ENCODE data around the gene AP3S2. TPM values are rescaled to one million over a fixed set of nuclear protein-coding genes. Genes with fewer than 3 reads are reported as not detected.

The AP3S2 gene
- total and polyA plus RNA-seq, 2 of the 8 experiments (the other 6 are each of a cell fraction or from before 2014, with no cell fraction given), result 19.2 to 45.4 TPM

DNA sequence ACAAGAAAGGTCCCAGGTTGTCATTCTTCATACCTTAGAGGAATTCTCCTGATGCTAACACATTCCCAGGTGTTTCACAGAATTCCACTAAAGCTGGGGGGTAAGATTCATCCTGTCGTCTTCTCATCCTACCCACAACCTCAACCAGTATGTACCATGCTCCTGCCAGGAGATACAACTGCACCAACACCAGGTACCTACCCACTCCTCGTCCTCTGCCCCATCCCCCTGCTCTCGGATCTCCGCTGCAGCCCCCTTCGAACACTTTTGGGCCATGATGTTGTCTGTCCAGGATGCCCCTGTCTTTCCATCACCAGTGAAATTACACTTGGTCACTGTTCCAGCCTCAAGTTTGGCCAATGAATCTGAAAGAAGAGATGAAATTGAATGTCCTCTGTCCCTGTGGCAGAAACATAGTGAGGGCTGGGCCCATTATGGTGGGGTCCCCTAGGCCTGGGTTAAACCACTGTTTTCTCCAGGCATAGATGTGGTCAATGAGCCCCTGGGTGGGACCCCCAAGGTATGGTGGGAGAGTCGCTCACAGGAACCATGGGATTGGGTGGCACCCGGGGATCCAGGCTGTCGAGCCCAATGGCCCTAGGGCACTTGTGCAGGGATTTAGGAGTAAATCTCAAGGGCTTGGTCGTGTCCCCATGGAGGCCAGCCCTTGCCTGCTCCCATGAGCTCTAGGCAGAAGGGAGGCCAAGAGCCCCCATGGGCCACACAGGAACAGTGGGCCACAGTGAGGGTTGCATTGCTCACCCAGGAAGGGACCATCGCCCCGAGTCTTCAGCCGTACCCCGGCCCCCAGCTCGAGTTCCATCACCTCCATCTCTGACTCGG, 9.4 kb upstream of the AP3S2 start:
- TF ChIP-seq RBBP5 (IDR thresholded peaks at IDR 0.05; ENCODE audit: borderline replicate concordance, low read depth, low read length), result no peak
- TF ChIP-seq TAF7 (optimal IDR thresholded peaks at IDR 0.05; ENCODE audit: borderline replicate concordance, low read depth, low read length), result no peak
- TF ChIP-seq CREB1 (IDR thresholded peaks at IDR 0.05), result no peak
- TF ChIP-seq KDM4A (IDR thresholded peaks at IDR 0.05; ENCODE audit: low read depth, low read length, severe bottlenecking), result no peak
- TF ChIP-seq SRF (IDR thresholded peaks at IDR 0.05; ENCODE audit: low read depth, low read length), result no peak
- TF ChIP-seq SP2 (IDR thresholded peaks at IDR 0.05; ENCODE audit: low read length), result no peak
- TF ChIP-seq GTF2F1 (IDR thresholded peaks at IDR 0.05; ENCODE audit: borderline replicate concordance, low read depth, low read length), result no peak
- no peak for TF ChIP-seq USF2 (IDR thresholded peaks at IDR 0.05; ENCODE audit: low read length)
- TF ChIP-seq BCL11A (IDR thresholded peaks at IDR 0.05; ENCODE audit: low read depth in 2 of 2, low read length in 2 of 2), result no peak
- no peak for TF ChIP-seq POLR2AphosphoS5 (IDR thresholded peaks at IDR 0.05; ENCODE audit: low read depth, low read length)
- TF ChIP-seq FOSL1 (IDR thresholded peaks at IDR 0.05; ENCODE audit: insufficient read depth, low read depth, low read length), result no peak
- Histone ChIP-seq H3K79me1 (ENCODE audit: low read depth, low read length) (no peaks in the 10 kb centered on the region), H3K14ac (ENCODE audit: insufficient read length) (no peak overlapping the region), H4K8ac (ENCODE audit: extremely low read depth, insufficient read depth, low read length) (no peak overlapping the region), H3K9me3 (ENCODE audit: insufficient read depth in 2 of 2, low read depth in 1 of 2, low read length in 1 of 2) (no peaks in the 10 kb centered on the region), H2BK5ac (ENCODE audit: low read depth, low read length) (no peak overlapping the region), H3K79me2 (ENCODE audit: control insufficient read depth in 1 of 2, insufficient read depth in 2 of 2, low read length in 2 of 2) (no peaks in the 10 kb centered on the region), H4K91ac (replicated peaks; ENCODE audit: insufficient read length, low read length) (no peak overlapping the region), H3K36me3 (ENCODE audit: control insufficient read depth in 2 of 4, insufficient read depth in 4 of 4, low read length in 3 of 4) (no peaks in the 10 kb centered on the region), H4K5ac (ENCODE audit: insufficient read length, low read depth, low read length) (no peak overlapping the region), H4K20me1 (replicated peaks in 1 of 2; ENCODE audit: control insufficient read depth in 1 of 2, insufficient read depth in 2 of 2, low read length in 2 of 2) (no peaks in the 10 kb centered on the region), H3K23ac (ENCODE audit: insufficient read length) (no peak overlapping the region), H3K27ac (ENCODE audit: low read depth, low read length) (no peak overlapping the region), H3K4me3 (ENCODE audit: extremely low read depth in 1 of 4, insufficient read depth in 2 of 4, low read depth in 3 of 4, low read length in 4 of 4) (no peak overlapping the region), H3K4me1 (replicated peaks in 1 of 4; ENCODE audit: control insufficient read depth in 3 of 4, insufficient read depth in 4 of 4, low read length in 3 of 4) (no peaks in the 10 kb centered on the region), H3K4ac (replicated peaks; ENCODE audit: insufficient read length, low read depth, low read length) (no peak overlapping the region), H2BK12ac (ENCODE audit: low read depth, low read length) (no peak overlapping the region), H2BK120ac (replicated peaks; ENCODE audit: low read depth, low read length) (no peak overlapping the region), H2BK20ac (ENCODE audit: low read length) (no peak overlapping the region), H2BK15ac (ENCODE audit: low read length) (no peak overlapping the region), H3K18ac (ENCODE audit: extremely low read depth, low read length) (no peak overlapping the region), H3K4me2 (ENCODE audit: insufficient read depth in 1 of 2, low read depth in 2 of 2, low read length in 2 of 2) (no peak overlapping the region), H2AFZ (ENCODE audit: low read length) (no peak overlapping the region), H3K27me3 (replicated peaks in 1 of 4; ENCODE audit: control insufficient read depth in 3 of 4, extremely low read depth in 1 of 4, insufficient read depth in 3 of 4, low read length in 3 of 4) (no peaks in the 10 kb centered on the region), H2AK5ac (ENCODE audit: low read depth, low read length) (no peak overlapping the region), H3K23me2 (ENCODE audit: low read depth, low read length) (no peaks in the 10 kb centered on the region), H3K56ac (replicated peaks; ENCODE audit: insufficient read length, low read depth, low read length) (no peak overlapping the region), H3K9ac (replicated peaks in 1 of 4; ENCODE audit: extremely low read depth in 1 of 4, low read depth in 3 of 4, low read length in 3 of 4) (no peak overlapping the region)
- no peak for DNase-seq (ENCODE audit: low read depth in 1 of 2, low spot score in 2 of 2)
- FAIRE-seq, result no peak
- 95% methylated on average over 15 of the region's 15 CpGs; no CpG with 5 or more reads in 1 of the 2 experiments for WGBS, 2 experiments (ENCODE audit: extremely low coverage in 1 of 2, insufficient coverage in 1 of 2, insufficient read length in 1 of 2, insufficient replicate concordance in 2 of 2, low coverage in 1 of 2, low lambda C conversion rate in 2 of 2, missing lambda C conversion rate in 1 of 2)
- ChIA-PET CTCF (ENCODE audit: partially characterized antibody) (interaction anchor here (0.6 to 1.5 kb wide), 5 partner anchors 9 to 239 kb away, joined by 3 to 5 read pairs (median 4); no protein-coding TSS in a partner anchor), POLR2A (ENCODE audit: partially characterized antibody) (interaction anchor here (0.8 to 0.9 kb wide), 2 partner anchors 10 to 59 kb away, joined by 3 read pairs; partner anchors contain the start of gene ARPIN)
